Stimulated activated CD8-positive, alpha-beta memory T cell treated with anti-CD3 and anti-CD28 coated beads, Interleukin-12 subunit alpha, Interleukin-12 subunit beta, amount 100 ng/mL, for 4 hours (primary cell): ENCODE results near the gene FARP1.

Experiments
- DNase-seq: peaks from one replicate; pipeline ENCODE4 v3.0.0-alpha.2; 2020; ENCODE audit warnings: low read depth

The FARP1 gene

DNA sequence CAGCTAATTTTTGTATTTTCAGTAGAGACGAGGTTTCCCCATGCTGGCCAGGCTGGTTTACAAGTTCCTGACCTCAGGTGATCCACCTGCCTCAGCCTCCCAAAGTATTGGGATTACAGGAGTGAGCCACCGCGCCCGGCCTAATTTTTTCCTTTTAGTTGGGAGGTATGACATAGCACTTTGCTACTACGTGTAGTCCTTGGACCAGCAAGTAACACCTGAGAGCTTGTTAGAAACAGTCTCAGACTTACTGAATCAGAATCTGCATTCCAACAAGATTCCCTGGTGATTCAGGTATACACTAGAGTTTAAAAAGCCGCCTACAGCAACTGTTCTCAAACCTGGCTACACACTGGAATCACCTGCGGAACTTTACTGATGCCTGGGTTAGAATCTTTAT lies 1.8 kb upstream of the FARP1 start:
- no peak for DNase-seq

DNA sequence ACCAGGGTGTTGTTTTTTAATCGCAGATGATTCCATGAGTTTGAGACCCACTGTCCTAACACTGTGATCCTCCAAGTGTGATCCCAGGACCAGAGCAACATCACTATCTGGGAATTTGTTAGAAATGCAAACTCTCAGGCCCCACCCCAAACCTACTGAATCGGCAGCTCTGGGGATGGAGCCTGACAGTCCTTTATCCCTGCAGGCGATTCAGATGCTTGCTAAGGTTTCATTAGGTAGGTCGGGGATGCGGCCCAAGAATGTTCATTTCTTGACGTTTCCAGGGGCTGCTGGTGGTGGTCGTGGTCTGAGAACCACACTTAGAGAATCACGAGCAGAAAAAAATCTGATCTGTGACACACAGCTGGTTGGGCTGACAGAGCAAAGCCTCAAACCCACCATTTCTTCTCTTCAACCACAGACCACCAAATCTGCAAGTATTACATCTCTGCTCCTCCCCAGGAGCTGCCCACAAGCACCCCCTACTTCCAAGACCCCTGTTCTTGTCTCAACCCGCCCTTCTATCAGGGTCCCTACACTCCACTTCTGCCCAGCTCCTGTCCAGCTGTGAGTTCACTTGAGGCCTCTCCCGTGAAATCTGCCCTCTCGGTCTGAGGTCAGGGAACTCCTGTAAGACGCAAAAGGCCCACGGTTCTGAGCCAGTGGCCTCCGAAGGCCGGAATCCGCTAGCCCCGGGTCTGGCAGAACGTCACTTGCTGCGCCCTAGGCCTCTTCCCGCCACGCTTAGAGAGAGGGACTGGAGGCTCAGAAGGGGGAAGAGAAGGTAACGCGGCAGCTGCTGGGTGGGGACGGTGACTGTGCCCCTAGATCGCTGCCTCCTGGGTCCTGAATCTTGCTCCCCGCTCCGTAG lies 1.1 kb upstream of the FARP1 start:
- no peak for DNase-seq

DNA sequence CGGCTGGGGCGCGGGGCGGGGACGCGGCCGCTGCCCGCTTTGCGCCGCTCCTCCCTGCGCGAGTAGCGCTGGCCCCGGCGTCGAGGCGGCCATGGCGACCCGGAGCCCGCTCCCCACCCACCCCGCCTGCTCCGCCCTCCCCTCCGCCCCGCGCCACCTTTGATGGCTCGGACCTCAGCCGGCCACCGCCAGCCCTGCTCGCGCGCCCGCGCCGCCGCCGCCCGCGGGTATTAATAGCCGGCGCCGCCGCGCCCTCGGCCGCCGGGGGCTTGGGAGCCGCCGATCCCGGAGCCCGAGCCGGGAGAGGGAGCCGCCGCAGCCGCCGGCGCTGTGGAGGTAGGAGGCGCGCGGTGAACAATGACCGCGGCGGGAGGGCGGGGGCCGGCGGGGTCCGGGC lies 261 bp downstream of the FARP1 start:
- DNase-seq: no peak

DNA sequence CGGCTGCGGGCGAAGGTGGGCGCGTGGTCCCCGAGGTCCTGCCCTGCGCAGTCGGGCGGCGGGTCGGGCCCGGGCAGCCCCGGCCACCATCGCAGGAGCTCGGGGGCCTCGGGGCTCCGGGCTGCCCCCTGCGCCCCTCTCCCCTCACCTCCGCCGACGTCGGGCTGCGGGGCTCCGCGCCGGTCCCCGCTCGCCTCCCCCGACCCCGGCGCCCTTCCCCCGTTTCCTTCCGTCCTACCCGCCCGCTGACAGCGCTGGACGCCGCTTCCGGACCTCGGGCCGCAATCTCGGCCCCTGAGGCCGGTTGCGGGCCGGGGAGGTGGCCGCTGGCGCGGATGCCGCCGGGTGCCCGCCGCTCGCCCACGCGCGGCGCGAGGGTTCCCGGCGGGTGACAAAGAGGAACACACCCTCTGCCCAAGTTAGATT lies 720 bp downstream of the FARP1 start:
- DNase-seq: no peak

DNA sequence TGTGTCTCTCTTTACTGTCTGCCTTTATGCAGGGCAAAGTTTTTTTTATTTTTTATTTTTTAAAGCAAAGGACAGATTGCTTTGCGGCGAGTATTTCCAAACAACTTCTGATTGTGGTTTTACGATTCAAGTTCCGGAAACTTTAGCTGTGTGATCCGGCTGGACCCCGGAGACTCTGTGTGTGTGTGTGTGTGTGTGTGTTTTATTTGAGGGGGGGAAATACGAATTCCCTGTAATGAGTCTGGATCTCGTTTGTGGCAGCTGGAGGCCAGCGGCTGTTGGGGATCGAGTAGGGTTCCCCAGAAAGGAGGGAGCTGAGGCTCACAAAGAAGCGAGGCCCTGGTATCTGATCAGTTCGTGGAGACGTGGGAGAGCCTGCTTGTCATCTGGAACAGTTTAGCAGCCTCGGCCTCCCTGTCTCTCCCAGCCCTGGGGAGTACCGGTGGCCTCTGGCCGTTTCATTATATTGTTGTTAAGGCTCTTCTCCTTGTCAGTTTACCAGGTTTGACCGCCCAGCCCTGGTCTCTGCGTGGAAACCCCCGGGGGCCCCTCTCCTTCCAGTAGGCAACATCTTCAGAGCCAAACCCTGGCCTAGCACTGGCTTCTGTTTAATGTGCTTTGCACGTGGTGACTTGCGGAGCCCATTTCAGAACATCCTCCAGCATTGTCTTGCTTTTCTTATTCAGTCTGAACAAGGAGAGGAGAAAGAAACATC lies 1.3 kb downstream of the FARP1 start:
- DNase-seq: no peak

DNA sequence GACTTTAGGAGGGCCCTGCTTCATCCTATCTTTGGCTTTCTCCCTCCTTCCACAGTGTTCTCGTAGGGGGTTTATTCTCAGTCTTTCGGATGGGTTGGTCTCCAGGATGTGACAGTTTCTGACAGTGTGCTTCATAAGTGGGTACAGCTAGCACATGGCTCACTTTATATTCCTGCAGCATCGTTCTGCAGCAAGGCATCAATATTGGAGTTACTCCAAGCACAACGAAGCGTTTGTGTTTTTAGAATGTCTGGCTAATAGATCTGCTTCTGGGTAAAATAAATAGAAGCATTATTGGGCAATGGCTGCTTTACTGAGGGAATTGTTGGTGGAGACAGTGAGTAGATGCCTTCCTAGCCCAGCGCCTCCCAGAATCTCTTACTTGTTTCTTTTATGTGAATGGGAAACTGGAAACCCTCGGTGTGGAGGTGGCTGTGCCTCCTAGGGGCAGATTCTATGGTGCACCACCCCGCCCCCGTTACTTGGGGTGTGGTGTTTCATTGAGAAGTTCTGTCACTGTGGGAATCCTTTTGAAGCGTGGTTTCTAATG lies 2.0 kb downstream of the FARP1 start:
- DNase-seq: no peak

DNA sequence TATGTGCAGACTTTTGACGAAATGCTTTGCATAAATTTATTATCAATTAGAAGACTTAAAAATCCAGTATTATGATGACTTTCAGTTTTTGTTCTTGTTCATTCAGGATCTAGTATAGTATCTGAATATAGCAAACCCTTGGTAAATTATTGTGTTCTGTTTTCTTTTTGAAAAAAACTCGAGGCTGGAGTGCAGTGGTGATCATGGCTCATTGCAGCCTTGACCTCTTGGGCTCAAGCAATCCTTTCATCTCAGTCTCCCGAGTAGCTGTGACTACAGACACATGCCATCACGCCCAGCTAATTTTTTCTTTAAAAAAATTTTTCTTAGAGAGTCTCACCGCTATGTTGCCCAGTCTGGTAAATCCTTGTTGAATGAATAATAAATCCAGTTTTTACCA lies 4.6 kb downstream of the FARP1 start:
- DNase-seq: no peak

DNA sequence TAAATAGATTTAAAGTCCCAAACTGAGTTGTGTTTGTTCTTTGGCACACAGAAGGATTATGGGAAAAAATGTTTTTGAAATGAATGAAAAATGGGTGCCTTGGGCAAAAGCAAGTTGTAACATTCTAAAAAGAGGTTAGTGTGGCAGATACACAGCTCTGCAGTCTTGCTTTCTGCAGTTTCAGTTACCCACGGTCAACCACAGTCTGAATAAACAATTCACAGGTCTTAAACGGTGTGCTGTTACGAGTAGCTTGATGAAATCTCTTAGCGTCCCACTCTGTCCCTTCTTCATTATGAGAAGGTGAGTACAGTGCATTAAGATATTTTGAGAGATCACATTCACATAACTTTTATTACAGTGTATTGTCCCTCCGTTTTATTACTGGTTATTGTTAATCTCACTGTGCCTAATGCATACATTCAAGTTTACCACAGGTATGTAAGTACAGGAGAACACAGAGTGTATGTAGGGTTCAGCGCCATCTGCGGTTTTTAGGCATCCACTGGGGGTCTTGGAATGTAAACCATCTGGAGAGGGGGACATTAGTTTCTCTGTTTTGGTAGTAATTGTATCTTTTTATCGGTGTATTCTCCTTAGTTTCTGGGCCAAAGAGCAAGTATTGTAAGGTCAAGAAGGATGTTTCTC lies 8.1 kb downstream of the FARP1 start:
- DNase-seq: no peak

DNA sequence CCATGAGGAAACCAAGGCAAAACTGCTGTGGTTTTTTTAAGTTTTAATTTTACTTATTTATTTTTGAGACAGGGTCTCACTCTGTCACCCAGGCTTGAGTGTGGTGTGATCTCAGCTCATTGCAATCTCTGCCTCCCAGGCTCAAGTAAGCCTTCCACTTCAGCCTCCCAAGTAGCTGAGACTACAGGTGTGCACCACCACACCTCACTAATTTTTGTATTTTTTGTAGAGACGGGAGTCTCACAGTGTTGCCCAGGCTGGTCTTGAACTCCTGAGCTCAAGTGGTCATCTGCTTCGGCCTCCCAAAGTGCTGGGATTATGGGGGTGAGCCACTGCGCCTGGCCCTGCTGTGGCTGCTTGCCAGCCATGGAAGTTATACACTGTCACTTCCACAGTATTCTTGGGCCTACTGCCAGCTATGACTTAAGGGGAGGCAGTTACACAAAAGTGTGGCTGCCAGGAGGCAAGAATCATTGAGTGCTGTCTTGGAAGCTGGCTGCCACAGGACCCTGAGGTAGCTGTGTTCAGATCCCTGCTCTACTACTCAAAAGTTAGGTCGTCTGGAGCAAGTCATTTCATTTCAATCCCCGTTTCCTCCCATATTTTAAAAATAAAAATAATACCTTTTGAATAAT lies 12.7 kb downstream of the FARP1 start:
- DNase-seq: no peak

DNA sequence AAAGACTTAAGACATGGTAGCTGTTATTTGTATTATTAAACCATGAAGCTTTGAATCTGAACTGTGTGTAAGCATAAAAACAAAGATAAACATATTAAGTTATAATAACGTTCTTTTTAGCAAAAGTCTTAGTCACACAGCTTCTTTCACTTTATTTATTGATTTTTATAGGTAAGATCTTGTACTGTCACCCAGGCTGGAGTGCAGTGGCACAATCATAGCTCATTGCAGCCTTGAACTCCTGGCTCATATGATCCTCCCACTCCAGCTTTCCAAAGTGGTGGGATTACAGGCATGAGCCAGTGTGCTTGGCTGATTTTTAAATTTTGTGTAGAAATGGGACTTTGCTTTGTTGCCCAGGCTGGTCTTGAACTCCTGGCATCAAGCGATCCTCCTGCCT lies 13.4 kb downstream of the FARP1 start:
- DNase-seq: no peak

DNA sequence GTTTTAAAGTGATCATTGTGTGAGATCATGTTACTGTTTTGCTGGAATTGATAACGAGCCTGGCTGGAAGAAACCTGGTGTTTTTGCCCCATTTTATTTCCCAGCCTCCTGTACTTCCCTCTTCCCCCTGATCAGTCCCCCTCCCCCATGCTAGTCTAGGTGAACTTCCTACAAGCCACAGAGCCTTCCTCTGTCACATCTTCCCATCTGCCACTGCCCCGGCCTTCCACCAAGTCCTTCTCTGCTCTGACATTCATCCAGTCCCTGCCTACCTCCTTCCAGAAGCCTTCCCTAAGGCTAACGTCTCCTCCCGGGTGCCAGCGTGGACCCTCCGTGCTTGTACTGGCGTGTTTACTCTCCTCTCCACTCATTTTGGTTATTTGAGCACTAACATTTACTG lies 14.3 kb downstream of the FARP1 start:
- no peak for DNase-seq

DNA sequence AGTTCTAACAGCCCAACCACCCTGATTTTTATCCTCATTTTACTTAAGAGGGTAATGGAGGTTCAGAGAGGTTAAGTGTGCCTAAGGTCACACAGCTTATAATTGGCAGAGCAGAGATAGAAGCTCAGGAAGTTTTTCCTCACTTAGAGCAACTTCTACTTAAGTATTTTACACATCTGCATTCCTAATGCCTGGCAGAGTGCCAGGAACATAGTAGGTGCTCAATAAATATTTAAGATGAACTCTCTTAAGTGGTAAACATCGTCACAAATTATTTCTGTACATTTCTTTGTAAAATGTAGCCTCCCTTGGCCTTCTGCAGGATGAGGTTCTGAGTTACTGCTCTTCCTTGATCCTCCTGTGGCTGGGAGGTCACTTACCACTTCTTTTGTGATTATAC lies 14.7 kb downstream of the FARP1 start:
- no peak for DNase-seq

DNA sequence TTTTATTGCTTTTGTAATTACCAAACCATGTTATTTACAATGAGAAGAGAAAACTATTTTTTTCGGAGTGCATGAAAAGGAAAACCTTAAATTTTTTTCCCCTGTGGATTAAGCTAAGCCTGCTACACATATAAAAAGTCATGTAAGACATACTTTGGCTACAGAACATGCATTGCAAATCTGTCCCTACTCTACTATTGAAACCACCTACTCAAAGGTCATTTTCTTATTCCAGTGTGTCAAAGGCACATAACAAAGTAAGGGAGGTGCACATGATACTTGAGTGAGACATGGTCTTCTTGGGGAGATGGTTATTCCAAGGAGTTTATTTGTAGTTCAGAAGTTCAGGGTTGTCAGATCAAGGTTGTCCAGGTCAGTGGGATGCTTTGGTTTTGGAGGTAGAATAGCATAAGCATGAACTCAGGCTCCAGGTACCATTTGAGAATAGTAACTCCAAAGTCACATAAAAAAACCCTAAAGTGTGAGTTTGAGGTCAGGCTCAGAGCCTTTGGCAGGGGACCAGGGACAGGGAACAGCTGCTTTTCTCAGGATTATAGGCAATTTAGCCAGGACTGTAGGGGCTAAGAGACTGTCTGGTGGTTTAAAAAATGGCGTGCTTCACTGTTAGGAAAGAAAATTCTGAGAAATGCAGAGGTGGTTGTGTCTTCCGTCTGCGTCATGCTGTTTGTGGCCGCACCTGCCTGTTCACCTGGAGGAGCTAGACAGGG lies 15.4 kb downstream of the FARP1 start:
- DNase-seq: no peak

DNA sequence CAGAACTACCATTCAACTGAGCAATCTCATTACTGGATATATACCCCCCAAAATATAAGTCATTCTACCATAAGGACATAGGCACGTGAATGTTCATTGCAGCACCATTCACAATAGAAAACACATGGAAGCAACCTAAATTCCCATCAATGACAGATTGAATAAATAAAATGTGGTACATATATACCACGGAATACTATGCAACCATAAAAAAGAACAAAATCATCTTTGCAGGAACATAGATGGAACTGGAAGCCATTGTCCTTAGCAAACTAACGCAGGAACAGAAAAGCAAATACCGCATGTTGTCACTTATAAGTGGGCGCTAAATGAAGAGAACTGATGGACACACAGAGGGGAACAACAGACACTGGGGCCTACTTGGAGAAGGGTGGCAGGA lies 20.0 kb downstream of the FARP1 start:
- no peak for DNase-seq

DNA sequence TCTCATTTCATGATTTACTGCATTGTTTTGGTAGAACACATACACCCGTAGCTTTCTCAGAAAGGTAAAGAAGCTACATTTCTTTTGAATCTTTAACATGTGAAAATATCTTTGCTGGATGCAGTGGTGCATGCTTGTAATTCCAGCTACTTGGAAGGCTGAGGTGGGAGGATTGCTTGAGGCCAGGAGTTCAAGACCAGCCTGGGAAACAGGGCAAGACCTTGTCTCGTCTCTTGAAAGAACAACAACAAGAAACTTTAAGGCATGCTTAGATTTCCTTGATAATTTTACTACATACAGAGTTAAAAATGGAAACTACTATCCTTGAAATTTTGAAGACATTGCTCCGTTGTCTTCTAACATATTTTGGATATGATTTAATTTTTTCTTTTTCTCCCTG lies 26.4 kb downstream of the FARP1 start:
- no peak for DNase-seq

DNA sequence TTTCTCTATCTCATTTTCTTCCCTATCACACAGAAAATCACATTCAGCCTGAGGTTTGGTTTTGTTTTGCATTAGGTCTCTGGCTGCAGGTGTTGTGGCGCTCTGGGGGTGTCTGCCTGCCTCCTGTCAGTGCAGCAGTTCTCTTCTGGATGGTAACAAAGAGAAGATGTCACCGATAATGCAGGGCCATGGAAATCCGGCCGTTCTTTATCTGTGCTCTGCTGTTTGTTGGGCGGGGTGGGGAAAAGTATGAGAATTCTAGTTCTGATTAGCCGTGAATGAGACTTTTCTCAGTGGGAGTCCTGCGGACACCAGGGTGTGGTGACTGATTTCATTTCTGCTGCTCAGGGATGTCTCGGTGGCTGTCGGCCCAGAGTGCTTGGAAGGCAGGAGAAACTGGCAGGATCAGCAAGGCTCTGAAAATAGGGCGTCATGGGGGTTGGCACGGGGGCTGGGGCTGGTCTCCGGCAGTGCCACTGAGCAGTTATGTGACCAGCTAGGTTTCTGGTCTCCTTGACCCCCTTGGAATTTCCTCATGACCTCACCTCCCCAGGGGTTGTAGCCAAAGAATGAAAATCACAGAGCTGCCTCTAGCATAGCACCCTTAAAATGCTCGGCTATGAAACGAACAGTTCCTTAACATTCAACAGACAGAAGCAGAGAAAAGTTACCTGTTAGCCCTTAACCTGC lies 29.2 kb downstream of the FARP1 start:
- no peak for DNase-seq

DNA sequence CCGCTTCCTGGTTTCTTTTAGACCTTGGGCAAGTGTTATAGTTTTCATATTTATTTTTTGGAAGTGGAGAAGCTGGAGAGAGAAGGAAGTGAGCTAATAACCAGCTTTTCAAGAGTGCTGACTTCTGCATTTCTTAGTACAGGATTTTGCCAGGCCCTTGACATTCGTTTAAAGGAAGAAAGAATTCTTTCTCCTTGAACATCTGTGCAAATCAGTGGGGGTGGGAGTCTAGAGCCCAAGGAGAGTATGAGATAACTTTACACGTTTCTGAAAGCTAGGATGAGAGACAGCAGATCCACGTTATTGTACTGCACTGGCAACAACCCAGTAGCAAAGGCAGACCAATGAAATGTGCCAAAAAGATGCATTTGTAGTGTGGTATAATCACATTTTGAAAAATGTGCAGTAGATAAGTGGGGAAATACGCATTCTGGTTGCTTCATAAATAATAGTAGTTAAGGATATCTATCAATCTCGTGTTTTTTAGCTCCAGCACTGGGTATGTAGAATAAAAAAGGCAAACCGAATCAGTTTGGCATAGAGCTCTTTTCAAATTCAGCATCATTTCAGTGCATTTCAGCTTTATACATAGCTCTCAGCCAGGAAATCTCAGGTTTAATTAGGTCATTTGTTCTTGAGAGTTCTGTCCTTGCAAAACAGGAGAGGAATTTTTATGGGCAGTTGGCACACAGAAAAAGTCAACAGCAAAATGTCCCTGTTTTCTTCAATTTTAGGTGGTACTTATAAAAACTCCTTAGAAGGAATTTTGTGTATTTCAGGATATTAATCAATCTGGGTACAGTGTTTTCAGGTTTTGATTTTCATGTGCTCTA lies 29.9 kb downstream of the FARP1 start:
- no peak for DNase-seq

DNA sequence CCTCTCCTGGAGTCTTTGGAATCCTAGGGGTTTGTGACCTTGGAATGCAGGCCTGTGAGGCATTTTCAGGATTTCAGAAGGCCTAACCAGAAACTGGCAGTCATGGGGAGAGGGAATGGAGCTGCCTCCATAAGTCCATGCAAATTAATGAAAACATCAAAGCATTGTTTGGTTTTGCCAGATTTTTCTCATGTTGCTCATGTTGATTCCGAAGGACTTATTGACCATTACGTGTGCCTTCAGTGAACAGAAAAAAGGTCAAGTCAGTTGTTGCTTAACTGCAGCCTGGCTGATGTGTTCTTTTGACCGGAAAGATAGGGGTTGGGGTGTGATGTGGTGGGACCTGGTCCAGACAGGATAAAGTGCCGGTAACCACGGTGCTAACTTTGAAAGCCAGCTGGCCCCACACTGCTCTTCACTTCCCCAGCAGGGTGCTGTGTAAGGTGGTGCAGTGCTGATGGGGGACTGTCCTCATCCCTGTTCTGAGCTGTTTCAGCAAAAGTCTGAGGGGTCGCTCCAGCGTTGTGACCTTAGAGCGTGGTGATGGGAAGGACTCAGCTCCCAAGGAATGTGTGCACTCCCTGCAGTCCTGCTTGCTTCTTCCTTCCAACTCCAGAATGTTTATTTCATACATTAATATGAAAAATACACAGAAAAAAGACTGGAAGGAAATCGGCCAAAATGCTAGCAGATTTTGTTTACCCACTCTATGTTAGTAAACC lies 30.7 kb downstream of the FARP1 start:
- DNase-seq: no peak

DNA sequence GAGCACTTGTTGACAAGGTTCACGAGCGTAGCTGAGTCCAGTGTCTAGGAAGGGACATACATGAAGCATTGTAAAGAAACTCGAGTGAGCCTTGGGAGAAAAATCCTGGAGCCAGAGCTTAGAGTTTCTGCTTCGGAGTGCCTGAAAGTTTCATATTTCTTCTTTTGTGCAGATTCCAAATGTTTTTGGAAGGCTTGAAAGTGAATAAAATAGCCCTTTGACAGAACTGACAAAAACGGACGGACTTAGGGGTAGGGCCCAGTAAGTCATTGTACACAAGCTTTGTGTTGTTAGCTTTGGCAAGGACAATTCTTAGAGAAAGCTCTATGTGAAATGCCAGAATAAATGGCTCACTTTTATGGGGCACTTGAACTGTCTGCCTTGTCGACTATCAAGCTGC lies 31.4 kb downstream of the FARP1 start:
- no peak for DNase-seq
